ENCODE data around the gene AHRR.
"Not testable (repeated sequence)": the region's sequence is repeated elsewhere in the genome, so short reads cannot be mapped to it uniquely, and the experiment has no call there.

Gene AHRR

DNA sequence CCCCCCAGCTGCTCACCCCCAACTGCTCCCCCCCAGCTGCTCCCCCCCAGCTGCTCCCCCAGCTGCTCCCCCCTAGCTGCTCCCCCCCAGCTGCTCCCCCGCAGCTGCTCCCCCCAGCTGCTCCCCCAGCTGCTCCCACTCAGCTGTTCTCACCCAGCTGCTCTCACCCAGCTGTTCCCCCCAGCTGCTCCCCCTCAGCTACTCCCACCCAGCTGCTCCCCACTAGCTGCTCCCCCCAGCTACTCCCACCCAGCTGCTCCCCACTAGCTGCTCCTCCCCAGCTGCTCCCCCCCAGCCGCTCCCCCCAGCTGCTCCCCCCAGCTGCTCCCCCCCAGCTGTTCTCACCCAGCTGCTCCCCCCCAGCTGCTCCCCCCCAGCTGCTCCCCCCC lies 22.8 kb upstream of the AHRR start:
- Mint-ChIP-seq H3K4me3 (no peak overlapping the region), H3K36me3 (ENCODE audit: low read depth) (peaks cover 8% of the 10 kb centered on the region), H3K27me3 (no peaks in the 10 kb centered on the region), H3K27ac (no peak overlapping the region), H3K9me3 (no peaks in the 10 kb centered on the region), H3K4me1 (peaks cover 32% of the 10 kb centered on the region)
- DNase-seq (no peak), ATAC-seq (no peak)

DNA sequence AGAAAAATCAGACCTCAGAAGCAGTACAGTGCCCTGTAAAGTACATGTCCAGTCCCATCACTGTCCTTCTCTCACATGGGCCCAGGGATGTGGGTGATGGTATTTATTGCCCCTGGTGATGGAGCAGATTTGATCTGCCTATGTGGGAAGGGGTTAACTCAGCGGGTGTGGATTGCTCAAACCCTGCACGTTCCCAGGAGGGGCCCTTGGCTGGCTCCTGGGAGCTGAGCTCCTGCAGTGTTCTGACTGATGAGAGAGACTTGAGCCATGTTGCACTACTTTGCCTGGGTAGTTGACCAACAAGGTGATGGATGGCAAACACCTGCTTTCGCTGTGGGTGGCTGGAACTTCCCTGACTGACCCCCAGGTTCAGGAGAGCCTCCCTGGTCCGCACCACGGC lies 21.6 kb upstream of the AHRR start:
- H3K9me3 Mint-ChIP-seq; H3K36me3 Mint-ChIP-seq (ENCODE audit: low read depth); H3K27ac Mint-ChIP-seq; H3K4me3 Mint-ChIP-seq; DNase-seq; ATAC-seq; H3K27me3 Mint-ChIP-seq: not testable (repeated sequence)
- H3K4me1 Mint-ChIP-seq, result peaks cover 32% of the 10 kb centered on the region

GRCh38 chr5:300691-301435 lies 20.7 kb upstream of the AHRR start:
- H3K4me3 Mint-ChIP-seq; DNase-seq; H3K36me3 Mint-ChIP-seq (ENCODE audit: low read depth); H3K27ac Mint-ChIP-seq; H3K27me3 Mint-ChIP-seq; ATAC-seq; H3K9me3 Mint-ChIP-seq: not testable (repeated sequence)
- H3K4me1 Mint-ChIP-seq, result peaks cover 28% of the 10 kb centered on the region

DNA sequence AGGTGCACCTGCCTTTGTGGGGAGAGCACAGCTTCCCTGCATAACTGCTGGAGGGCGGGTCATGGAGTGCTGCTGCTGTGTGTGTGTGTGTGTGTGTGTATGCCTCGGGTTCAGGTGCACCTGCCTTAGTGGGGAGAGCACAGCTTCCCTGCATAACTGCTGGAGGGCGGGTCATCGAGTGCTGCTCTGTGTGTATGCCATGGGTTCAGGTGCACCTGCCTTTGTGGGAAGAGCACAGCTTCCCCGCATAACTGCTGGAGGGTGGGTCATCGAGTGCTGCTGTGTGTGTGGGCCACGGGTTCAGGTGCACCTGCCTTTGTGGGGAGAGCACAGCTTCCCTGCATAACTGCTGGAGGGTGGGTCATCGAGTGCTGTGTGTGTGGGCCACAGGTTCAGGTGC lies 19.1 kb upstream of the AHRR start:
- H3K27me3 Mint-ChIP-seq; H3K36me3 Mint-ChIP-seq (ENCODE audit: low read depth); H3K9me3 Mint-ChIP-seq; ATAC-seq; H3K27ac Mint-ChIP-seq; H3K4me3 Mint-ChIP-seq; DNase-seq: not testable (repeated sequence)
- peaks cover 14% of the 10 kb centered on the region for H3K4me1 Mint-ChIP-seq

- Mint-ChIP-seq H3K4me3 (no peak overlapping the region), H3K9me3 (no peaks in the 10 kb centered on the region), H3K36me3 (ENCODE audit: low read depth) (peaks cover 10% of the 10 kb centered on the region), H3K27me3 (no peaks in the 10 kb centered on the region), H3K4me1 (peaks cover 9% of the 10 kb centered on the region), H3K27ac (no peak overlapping the region)
- ATAC-seq, result no peak
- DNase-seq, result no peak
Observed at GRCh38 chr5:302966-303365, 18.5 kb upstream of the AHRR start.

GRCh38 chr5:303741-304140 lies 17.8 kb upstream of the AHRR start:
- H3K4me3 Mint-ChIP-seq, DNase-seq: not testable (repeated sequence)

GRCh38 chr5:305050-305449 lies 16.5 kb upstream of the AHRR start:
- Mint-ChIP-seq H3K27ac (no peak overlapping the region), H3K27me3 (no peaks in the 10 kb centered on the region), H3K4me3 (no peak overlapping the region), H3K9me3 (no peaks in the 10 kb centered on the region), H3K4me1 (peaks cover 9% of the 10 kb centered on the region), H3K36me3 (ENCODE audit: low read depth) (peaks cover 14% of the 10 kb centered on the region)
- ATAC-seq (no peak), DNase-seq (no peak)

More at GRCh38 chr5:303741-304140, 17.8 kb upstream of the AHRR start:
- not testable (repeated sequence) for H3K9me3 Mint-ChIP-seq, ATAC-seq, H3K4me1 Mint-ChIP-seq, H3K27ac Mint-ChIP-seq, H3K27me3 Mint-ChIP-seq
- H3K36me3 Mint-ChIP-seq (ENCODE audit: low read depth), result peaks cover 10% of the 10 kb centered on the region

GRCh38 chr5:305459-305858 lies 16.1 kb upstream of the AHRR start:
- Mint-ChIP-seq H3K27me3 (no peaks in the 10 kb centered on the region), H3K36me3 (ENCODE audit: low read depth) (peaks cover 14% of the 10 kb centered on the region), H3K4me3 (no peak overlapping the region), H3K9me3 (no peaks in the 10 kb centered on the region), H3K4me1 (peaks cover 9% of the 10 kb centered on the region), H3K27ac (no peak overlapping the region)
- DNase-seq (no peak), ATAC-seq (no peak)

DNA sequence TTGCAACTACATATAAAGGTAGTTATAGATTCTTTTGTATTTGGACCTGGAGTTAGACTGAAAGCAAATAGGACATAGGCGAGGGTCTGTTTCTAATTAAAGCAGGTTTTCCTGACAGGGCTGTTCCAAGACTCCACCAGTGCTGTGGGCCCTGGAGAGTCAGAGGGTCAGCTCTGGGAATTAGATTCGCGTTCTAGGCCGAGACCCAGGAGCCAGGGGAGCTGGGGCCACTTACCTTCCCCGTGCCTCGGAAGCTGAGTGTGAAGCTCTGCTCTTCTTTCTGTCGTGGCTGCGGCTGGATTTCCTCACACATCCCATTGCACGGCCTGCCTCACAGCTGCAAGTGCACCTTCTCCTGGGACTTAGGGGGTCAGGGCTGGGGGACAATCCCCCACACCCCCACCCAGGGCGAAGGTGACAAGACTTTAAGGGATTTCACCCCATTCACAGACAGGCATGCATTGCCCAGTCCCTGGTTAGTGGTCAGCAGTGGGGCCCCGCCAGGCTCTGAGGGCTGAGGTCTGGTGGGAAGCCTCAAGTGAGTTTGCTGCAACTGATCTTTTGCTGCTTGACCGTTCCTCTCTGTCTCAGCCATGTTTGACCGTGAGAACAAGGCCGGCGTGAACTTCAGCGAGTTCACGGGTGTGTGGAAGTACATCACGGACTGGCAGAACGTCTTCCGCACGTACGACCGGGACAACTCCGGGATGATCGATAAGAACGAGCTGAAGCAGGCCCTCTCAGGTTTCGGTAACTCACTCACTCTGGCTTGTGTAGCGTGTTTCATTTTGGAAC lies 15.3 kb upstream of the AHRR start:
- no peaks in the 10 kb centered on the region for H3K9me3 Mint-ChIP-seq
- H3K27ac Mint-ChIP-seq, result no peak overlapping the region
- no peaks in the 10 kb centered on the region for H3K27me3 Mint-ChIP-seq
- H3K4me3 Mint-ChIP-seq, result no peak overlapping the region
- ATAC-seq, result no peak
- no peak for DNase-seq
- peaks cover 14% of the 10 kb centered on the region for H3K36me3 Mint-ChIP-seq (ENCODE audit: low read depth)
- H3K4me1 Mint-ChIP-seq, result peaks cover 7% of the 10 kb centered on the region

DNA sequence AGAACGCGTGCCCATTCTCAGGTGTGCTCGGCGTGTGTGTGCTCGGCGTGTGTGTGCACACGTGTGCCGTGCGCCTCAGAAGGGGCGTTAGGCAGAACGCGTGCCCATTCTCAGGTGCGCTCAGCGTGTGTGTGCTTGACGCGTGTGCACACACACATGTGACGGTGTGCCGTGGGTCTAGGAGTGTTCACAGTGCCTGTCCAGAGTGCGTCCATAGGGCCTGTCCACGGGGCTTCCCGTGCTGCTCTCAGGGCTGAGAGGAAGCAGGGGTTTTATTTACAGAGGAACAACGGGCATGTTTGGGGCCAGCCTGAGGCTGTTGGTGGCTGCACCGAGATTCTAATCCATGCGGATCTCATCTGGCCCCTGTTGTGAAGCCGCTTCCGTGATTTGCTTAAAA lies 14.2 kb upstream of the AHRR start:
- no peak for DNase-seq
- ATAC-seq, result no peak
- Mint-ChIP-seq H3K4me1 (peaks cover 2% of the 10 kb centered on the region), H3K4me3 (no peak overlapping the region), H3K9me3 (no peaks in the 10 kb centered on the region), H3K27me3 (no peaks in the 10 kb centered on the region), H3K36me3 (ENCODE audit: low read depth) (peaks cover 18% of the 10 kb centered on the region), H3K27ac (no peak overlapping the region)

GRCh38 chr5:307794-308579 lies 13.5 kb upstream of the AHRR start:
- ATAC-seq (no peak), DNase-seq (no peak)
- Mint-ChIP-seq H3K9me3 (no peaks in the 10 kb centered on the region), H3K27ac (no peak overlapping the region), H3K4me3 (no peak overlapping the region), H3K36me3 (ENCODE audit: low read depth) (peaks cover 18% of the 10 kb centered on the region), H3K27me3 (no peaks in the 10 kb centered on the region), H3K4me1 (peaks cover 2% of the 10 kb centered on the region)

GRCh38 chr5:308672-309271 lies 12.7 kb upstream of the AHRR start:
- ATAC-seq (no peak), DNase-seq (no peak)
- no peaks in the 10 kb centered on the region for H3K27me3 Mint-ChIP-seq
- peaks cover 2% of the 10 kb centered on the region for H3K4me1 Mint-ChIP-seq
- peaks cover 20% of the 10 kb centered on the region for H3K36me3 Mint-ChIP-seq (ENCODE audit: low read depth)
- H3K27ac Mint-ChIP-seq, result no peak overlapping the region
- no peak overlapping the region for H3K4me3 Mint-ChIP-seq
- no peaks in the 10 kb centered on the region for H3K9me3 Mint-ChIP-seq

DNA sequence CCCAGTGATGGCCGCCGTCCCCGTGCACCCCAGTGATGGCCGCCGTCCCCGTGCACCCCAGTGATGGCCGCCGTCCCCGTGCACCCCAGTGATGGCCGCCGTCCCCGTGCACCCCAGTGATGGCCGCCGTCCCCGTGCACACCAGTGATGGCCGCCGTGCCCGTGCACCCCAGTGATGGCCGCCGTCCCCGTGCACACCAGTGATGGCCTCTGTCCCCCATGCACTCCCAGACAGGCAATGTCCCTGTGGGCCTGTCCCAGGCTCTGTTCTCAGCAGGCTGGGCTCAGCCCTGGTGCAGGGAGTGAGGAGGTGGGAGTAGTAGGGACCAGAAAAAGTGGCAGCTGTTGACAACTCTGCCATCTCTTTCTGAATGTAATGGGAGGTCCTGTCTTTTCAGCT lies 11.7 kb upstream of the AHRR start:
- H3K9me3 Mint-ChIP-seq, H3K4me1 Mint-ChIP-seq, DNase-seq, H3K27ac Mint-ChIP-seq, H3K4me3 Mint-ChIP-seq, H3K27me3 Mint-ChIP-seq, ATAC-seq: not testable (repeated sequence)
- peaks cover 20% of the 10 kb centered on the region for H3K36me3 Mint-ChIP-seq (ENCODE audit: low read depth)

DNA sequence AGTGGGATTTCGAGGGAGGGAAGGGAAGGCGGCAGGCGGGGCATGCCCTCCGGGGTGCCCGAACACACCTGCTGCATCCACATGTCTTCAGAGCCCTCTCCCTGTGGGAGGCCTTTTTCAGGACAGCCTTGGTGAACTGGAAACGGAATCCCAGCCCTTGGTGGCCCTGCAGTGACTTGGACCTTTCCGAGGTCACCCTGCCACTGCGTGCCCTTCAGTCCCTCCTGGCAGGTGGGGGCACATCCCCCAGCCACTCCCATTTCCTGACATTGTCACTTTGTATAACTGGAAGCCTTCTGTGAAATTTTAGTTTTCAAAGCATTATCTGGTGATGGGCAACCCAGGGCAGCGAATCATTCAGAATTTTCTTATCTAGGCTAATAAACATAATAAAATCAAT lies 11.0 kb upstream of the AHRR start:
- no peaks in the 10 kb centered on the region for H3K27me3 Mint-ChIP-seq
- no peak overlapping the region for H3K27ac Mint-ChIP-seq
- ATAC-seq (no peak), DNase-seq (no peak)
- H3K4me3 Mint-ChIP-seq, result no peak overlapping the region
- no peaks in the 10 kb centered on the region for H3K9me3 Mint-ChIP-seq
- H3K36me3 Mint-ChIP-seq (ENCODE audit: low read depth), result peaks cover 20% of the 10 kb centered on the region
- peaks cover 2% of the 10 kb centered on the region for H3K4me1 Mint-ChIP-seq
